Pulmonary artery endothelial cell (primary cell): Measurements from ENCODE around the gene S100A5. TPM values are rescaled to one million over a fixed set of nuclear protein-coding genes. Genes with fewer than 3 reads are reported as not detected.
A peak's percentile ranks its signal among the peaks of the same experiment; 100 is the strongest.
"Not testable (repeated sequence)": the region's sequence is repeated elsewhere in the genome, so short reads cannot be mapped to it uniquely, and the experiment has no call there.

Source experiments
- DNase-seq: peaks from one replicate; pipeline ENCODE4 v3.0.0-alpha.2; 2011; ENCODE audit warnings: low read depth, low spot score
- total RNA-seq: library from RNA; depleted of rRNA; stranded (reverse); fragments of >200 nt; gene quantifications from 2 replicates; pipeline ENCODE4 v1.2.3, GENCODE V29; 2014

Gene S100A5
- total RNA-seq, result not detected in 2 replicates

GRCh38 chr1:153540394-153541361 lies at the start of gene S100A5:
S100A5 (minus strand) TSS chr1:153540934; CDS start chr1:153540191, 743 bp downstream.
- DNase-seq, result no peak

- DNase-seq, result no peak
Observed at GRCh38 chr1:153588482-153588881, 47.7 kb upstream of the S100A5 start.

GRCh38 chr1:153588033-153588432 lies 47.3 kb upstream of the S100A5 start:
- not testable (repeated sequence) for DNase-seq

- DNase-seq, result no peak
Observed at GRCh38 chr1:153587314-153587713, 46.6 kb upstream of the S100A5 start.

GRCh38 chr1:153586347-153586746 lies 45.6 kb upstream of the S100A5 start:
- no peak for DNase-seq

- no peak for DNase-seq
Observed at GRCh38 chr1:153585006-153585405, 44.3 kb upstream of the S100A5 start.

GRCh38 chr1:153583976-153584375 lies 43.2 kb upstream of the S100A5 start:
- no peak for DNase-seq

- not testable (repeated sequence) for DNase-seq
Observed at GRCh38 chr1:153583514-153583913, 42.8 kb upstream of the S100A5 start.

- not testable (repeated sequence) for DNase-seq
Observed at GRCh38 chr1:153582836-153583235, 42.1 kb upstream of the S100A5 start.

GRCh38 chr1:153578936-153579335 lies 38.2 kb upstream of the S100A5 start:
- DNase-seq, result no peak

- DNase-seq, result no peak
Observed at GRCh38 chr1:153578490-153578889, 37.8 kb upstream of the S100A5 start.

GRCh38 chr1:153577624-153578051 lies 36.9 kb upstream of the S100A5 start:
- no peak for DNase-seq

- DNase-seq, result no peak
Observed at GRCh38 chr1:153577138-153577537, 36.4 kb upstream of the S100A5 start.

- not testable (repeated sequence) for DNase-seq
Observed at GRCh38 chr1:153575497-153575896, 34.8 kb upstream of the S100A5 start.

- not testable (repeated sequence) for DNase-seq
Observed at GRCh38 chr1:153575081-153575491, 34.4 kb upstream of the S100A5 start.

- no peak for DNase-seq
Observed at GRCh38 chr1:153573351-153573750, 32.6 kb upstream of the S100A5 start.

GRCh38 chr1:153572569-153573015 lies 31.9 kb upstream of the S100A5 start:
- peak; percentile 76 for DNase-seq

GRCh38 chr1:153571706-153572105 lies 31.0 kb upstream of the S100A5 start:
- no peak for DNase-seq

- DNase-seq, result no peak
Observed at GRCh38 chr1:153570874-153571273, 30.1 kb upstream of the S100A5 start.

GRCh38 chr1:153569465-153569864 lies 28.7 kb upstream of the S100A5 start:
- DNase-seq, result no peak

- peak; percentile 57 for DNase-seq
Observed at GRCh38 chr1:153568367-153569099, 27.8 kb upstream of the S100A5 start.
